ENCODE results near the gene NR4A1.
A peak's percentile ranks its signal among the peaks of the same experiment; 100 is the strongest.

The NR4A1 gene

DNA sequence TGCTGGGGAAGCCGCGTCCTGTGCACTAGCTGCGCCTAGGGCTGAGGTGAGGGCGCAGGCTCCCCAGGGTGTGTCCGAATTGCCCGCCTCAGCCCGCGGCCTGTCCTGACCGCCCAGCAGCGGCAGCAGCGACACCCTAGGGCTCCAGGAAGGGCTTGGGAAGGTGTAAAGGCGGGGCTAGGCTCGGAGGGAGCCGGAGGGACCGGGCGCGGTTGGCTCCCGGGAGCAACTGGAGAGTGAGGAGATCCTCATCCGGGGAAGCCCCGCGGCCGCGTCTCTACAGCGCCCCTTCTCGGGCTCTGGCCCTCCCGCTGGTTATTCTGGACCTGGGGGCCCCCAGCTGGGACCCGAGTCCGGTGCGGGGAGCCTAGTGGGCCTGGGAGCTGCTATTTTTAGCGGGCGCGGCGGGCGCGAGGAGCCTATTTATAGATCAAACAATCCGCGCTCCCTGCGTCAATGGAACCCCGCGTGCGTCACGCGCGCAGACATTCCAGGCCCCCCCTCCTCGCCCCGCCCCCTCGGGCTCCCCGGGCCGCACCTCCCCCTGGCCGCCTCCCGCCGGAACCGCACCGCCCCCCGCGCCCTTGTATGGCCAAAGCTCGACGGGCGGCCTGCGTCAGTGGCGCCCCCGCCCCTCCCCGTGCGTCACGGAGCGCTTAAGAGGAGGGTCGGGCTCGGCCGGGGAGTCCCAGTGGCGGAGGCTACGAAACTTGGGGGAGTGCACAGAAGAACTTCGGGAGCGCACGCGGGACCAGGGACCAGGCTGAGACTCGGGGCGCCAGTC lies at the start of gene NR4A1 (continued):
- TF ChIP-seq ZNF202 (tag by site-specific recombination; IDR thresholded peaks at IDR 0.05; ENCODE audit: borderline replicate concordance) = no peak
- peak; percentile 74; the same call in 1 of the 2 replicates for TF ChIP-seq ZNF561 (tag by site-specific recombination; IDR thresholded peaks at IDR 0.05; ENCODE audit: borderline replicate concordance)
- TF ChIP-seq ZFP69B (tag by site-specific recombination; IDR thresholded peaks at IDR 0.05) = peak; percentile 30; the same call in 1 of the 2 replicates
- TF ChIP-seq EGR2 (tag by site-specific recombination; IDR thresholded peaks at IDR 0.05; ENCODE audit: low read depth) = no peak
- TF ChIP-seq PRDM1 (tag by site-specific recombination; IDR thresholded peaks at IDR 0.05) = no peak
- peak; percentile 69; the same call in 1 of the 2 replicates for TF ChIP-seq ZNF501 (tag by site-specific recombination; IDR thresholded peaks at IDR 0.05)
- TF ChIP-seq, protein P1, sequence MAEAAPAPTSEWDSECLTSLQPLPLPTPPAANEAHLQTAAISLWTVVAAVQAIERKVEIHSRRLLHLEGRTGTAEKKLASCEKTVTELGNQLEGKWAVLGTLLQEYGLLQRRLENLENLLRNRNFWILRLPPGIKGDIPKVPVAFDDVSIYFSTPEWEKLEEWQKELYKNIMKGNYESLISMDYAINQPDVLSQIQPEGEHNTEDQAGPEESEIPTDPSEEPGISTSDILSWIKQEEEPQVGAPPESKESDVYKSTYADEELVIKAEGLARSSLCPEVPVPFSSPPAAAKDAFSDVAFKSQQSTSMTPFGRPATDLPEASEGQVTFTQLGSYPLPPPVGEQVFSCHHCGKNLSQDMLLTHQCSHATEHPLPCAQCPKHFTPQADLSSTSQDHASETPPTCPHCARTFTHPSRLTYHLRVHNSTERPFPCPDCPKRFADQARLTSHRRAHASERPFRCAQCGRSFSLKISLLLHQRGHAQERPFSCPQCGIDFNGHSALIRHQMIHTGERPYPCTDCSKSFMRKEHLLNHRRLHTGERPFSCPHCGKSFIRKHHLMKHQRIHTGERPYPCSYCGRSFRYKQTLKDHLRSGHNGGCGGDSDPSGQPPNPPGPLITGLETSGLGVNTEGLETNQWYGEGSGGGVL (tag by site-specific recombination; IDR thresholded peaks at IDR 0.05) = peak; percentile 91
- no peak for TF ChIP-seq ZNF837 (tag by site-specific recombination; IDR thresholded peaks at IDR 0.05)
- TF ChIP-seq ZNF596 (tag by site-specific recombination; IDR thresholded peaks at IDR 0.05) = peak; percentile 16; the same call in 1 of the 2 replicates
- TF ChIP-seq ZNF174 (tag by site-specific recombination; IDR thresholded peaks at IDR 0.05) = no peak
- no peak for TF ChIP-seq OVOL3 (tag by site-specific recombination; IDR thresholded peaks at IDR 0.05)
- TF ChIP-seq ZNF221 (tag by site-specific recombination; IDR thresholded peaks at IDR 0.05; ENCODE audit: borderline replicate concordance) = no peak
- TF ChIP-seq ZFP37 (tag by site-specific recombination; IDR thresholded peaks at IDR 0.05) = no peak
- peak; percentile 84 for TF ChIP-seq KLF9 (tag by site-specific recombination; IDR thresholded peaks at IDR 0.05; ENCODE audit: low read depth)
- no peak for TF ChIP-seq ZNF404 (tag by site-specific recombination; IDR thresholded peaks at IDR 0.05)
- no peak for TF ChIP-seq ZNF138 (tag by site-specific recombination; IDR thresholded peaks at IDR 0.05; ENCODE audit: borderline replicate concordance)
- peak; percentile 98 for TF ChIP-seq ZBTB8A (tag by site-specific recombination; IDR thresholded peaks at IDR 0.05)
- no peak for TF ChIP-seq ZNF266 (tag by site-specific recombination; IDR thresholded peaks at IDR 0.05; ENCODE audit: low read depth)
- TF ChIP-seq FEZF1 (tag by site-specific recombination; IDR thresholded peaks at IDR 0.05) = no peak
- TF ChIP-seq SP3 (tag by site-specific recombination; IDR thresholded peaks at IDR 0.05) = peak; percentile 70
- no peak for TF ChIP-seq REPIN1 (tag by site-specific recombination; IDR thresholded peaks at IDR 0.05; ENCODE audit: low read depth)
- TF ChIP-seq, protein P2, sequence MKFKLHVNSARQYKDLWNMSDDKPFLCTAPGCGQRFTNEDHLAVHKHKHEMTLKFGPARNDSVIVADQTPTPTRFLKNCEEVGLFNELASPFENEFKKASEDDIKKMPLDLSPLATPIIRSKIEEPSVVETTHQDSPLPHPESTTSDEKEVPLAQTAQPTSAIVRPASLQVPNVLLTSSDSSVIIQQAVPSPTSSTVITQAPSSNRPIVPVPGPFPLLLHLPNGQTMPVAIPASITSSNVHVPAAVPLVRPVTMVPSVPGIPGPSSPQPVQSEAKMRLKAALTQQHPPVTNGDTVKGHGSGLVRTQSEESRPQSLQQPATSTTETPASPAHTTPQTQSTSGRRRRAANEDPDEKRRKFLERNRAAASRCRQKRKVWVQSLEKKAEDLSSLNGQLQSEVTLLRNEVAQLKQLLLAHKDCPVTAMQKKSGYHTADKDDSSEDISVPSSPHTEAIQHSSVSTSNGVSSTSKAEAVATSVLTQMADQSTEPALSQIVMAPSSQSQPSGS (tag by site-specific recombination; IDR thresholded peaks at IDR 0.05; ENCODE audit: low read depth) = no peak
- peak; percentile 6 for TF ChIP-seq ZNF600 (tag by site-specific recombination; IDR thresholded peaks at IDR 0.05)
- TF ChIP-seq ZNF768 (tag by site-specific recombination; IDR thresholded peaks at IDR 0.05) = no peak
- 0 out of 2 replicates have a peak, but pooled peaks have one; percentile 14 for TF ChIP-seq ZNF843 (tag by site-specific recombination; IDR thresholded peaks at IDR 0.05)
- TF ChIP-seq ZNF660 (tag by site-specific recombination; IDR thresholded peaks at IDR 0.05) = peak; percentile 72
- TF ChIP-seq ZNF707 (tag by site-specific recombination; IDR thresholded peaks at IDR 0.05) = no peak
- TF ChIP-seq, protein P3, sequence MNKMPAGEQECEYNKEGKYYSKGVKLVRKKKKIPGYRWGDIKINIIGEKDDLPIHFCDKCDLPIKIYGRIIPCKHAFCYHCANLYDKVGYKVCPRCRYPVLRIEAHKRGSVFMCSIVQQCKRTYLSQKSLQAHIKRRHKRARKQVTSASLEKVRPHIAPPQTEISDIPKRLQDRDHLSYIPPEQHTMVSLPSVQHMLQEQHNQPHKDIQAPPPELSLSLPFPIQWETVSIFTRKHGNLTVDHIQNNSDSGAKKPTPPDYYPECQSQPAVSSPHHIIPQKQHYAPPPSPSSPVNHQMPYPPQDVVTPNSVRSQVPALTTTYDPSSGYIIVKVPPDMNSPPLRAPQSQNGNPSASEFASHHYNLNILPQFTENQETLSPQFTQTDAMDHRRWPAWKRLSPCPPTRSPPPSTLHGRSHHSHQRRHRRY (tag by site-specific recombination; IDR thresholded peaks at IDR 0.05) = no peak
- no peak for TF ChIP-seq ZNF626 (tag by site-specific recombination; IDR thresholded peaks at IDR 0.05)
- no peak for TF ChIP-seq ZNF701 (tag by site-specific recombination; IDR thresholded peaks at IDR 0.05)
- TF ChIP-seq ZNF558 (tag by site-specific recombination; IDR thresholded peaks at IDR 0.05) = no peak
- TF ChIP-seq, protein P4, sequence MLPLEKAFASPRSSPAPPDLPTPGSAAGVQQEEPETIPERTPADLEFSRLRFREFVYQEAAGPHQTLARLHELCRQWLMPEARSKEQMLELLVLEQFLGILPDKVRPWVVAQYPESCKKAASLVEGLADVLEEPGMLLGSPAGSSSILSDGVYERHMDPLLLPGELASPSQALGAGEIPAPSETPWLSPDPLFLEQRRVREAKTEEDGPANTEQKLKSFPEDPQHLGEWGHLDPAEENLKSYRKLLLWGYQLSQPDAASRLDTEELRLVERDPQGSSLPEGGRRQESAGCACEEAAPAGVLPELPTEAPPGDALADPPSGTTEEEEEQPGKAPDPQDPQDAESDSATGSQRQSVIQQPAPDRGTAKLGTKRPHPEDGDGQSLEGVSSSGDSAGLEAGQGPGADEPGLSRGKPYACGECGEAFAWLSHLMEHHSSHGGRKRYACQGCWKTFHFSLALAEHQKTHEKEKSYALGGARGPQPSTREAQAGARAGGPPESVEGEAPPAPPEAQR (tag by site-specific recombination; IDR thresholded peaks at IDR 0.05) = no peak
- peak; percentile 76; the same call in 1 of the 2 replicates for TF ChIP-seq ZNF324 (tag by site-specific recombination; IDR thresholded peaks at IDR 0.05)
- TF ChIP-seq, protein P5, sequence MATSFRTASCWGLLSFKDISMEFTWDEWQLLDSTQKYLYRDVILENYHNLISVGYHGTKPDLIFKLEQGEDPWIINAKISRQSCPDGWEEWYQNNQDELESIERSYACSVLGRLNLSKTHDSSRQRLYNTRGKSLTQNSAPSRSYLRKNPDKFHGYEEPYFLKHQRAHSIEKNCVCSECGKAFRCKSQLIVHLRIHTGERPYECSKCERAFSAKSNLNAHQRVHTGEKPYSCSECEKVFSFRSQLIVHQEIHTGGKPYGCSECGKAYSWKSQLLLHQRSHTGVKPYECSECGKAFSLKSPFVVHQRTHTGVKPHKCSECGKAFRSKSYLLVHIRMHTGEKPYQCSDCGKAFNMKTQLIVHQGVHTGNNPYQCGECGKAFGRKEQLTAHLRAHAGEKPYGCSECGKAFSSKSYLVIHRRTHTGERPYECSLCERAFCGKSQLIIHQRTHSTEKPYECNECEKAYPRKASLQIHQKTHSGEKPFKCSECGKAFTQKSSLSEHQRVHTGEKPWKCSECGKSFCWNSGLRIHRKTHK (tag by site-specific recombination; IDR thresholded peaks at IDR 0.05) = no peak
- TF ChIP-seq ZNF555 (tag by site-specific recombination; conservative IDR thresholded peaks at IDR 0.05) = no peak
